Upper lobe of left lung (tissue), 4 donors: ENCODE data around the gene BPIFB2.

Source experiments
- POLR2AphosphoS5 ChIP-seq, 2 donors: sonication (generic); formaldehyde crosslinking; IDR thresholded peaks; one replicate each; pipeline ENCODE4 v1.5.1; 2017; ENCODE audit warnings: antibody characterized with exemption in 2 of 2
- TF ChIP-seq, protein P1 (sequence below), 6 experiments: fragments of 450-650 bp in 4 of 6; fragments of 200-600 bp in 2 of 6; sonication (generic) in 2 of 6; IDR thresholded peaks; one replicate each; pipeline ENCODE4 v1.5.1; 2016 to 2019; ENCODE audit warnings: antibody characterized with exemption in 6 of 6

DNA sequence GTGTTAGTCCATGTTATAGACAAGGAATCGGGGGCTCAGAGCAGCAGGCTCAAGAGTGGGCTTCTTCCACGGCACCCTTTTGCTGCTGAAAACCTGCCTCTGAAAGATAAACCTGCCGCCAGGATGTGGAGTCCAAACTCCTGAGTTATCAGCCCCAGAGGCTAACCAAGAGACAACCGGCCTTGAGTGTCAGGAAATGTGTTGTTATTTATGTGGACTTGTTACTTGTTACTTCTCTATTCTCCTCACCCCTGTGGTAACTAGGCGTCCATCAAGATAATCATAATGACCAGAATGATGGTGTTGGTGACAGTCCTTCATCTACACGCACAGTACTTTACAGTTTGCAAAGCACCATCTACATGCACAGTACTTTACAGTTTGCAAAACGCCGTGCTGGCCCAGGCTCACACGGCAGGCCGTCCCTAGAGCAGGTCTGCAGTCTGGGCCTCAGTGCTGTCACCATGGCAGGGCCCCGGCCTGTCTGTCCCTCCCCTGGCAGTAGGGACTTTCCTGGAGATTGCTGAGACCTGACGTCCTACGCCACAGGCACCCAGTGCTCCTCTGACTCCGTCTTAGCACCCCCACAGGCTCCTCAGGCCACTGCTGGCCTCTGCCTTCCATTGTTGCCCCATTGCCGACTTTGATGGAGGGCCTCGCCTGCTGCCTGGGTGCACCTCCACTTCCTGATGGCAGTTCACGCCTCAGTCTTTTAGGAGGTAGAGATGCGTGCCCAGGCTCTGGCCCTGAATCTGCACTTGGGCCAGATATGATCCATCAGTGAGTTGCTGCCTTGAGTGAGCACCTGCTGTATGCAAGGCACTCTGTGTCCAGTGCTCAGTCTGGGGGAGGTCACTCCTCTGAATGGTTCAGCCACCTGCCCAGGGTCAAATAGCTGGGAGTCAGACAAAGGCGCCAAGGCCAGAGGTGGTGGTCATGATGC lies 62.9 kb downstream of the BPIFB2 start:
- no peak for TF ChIP-seq POLR2AphosphoS5 (IDR thresholded peaks at IDR 0.05)
- TF ChIP-seq, protein P1, sequence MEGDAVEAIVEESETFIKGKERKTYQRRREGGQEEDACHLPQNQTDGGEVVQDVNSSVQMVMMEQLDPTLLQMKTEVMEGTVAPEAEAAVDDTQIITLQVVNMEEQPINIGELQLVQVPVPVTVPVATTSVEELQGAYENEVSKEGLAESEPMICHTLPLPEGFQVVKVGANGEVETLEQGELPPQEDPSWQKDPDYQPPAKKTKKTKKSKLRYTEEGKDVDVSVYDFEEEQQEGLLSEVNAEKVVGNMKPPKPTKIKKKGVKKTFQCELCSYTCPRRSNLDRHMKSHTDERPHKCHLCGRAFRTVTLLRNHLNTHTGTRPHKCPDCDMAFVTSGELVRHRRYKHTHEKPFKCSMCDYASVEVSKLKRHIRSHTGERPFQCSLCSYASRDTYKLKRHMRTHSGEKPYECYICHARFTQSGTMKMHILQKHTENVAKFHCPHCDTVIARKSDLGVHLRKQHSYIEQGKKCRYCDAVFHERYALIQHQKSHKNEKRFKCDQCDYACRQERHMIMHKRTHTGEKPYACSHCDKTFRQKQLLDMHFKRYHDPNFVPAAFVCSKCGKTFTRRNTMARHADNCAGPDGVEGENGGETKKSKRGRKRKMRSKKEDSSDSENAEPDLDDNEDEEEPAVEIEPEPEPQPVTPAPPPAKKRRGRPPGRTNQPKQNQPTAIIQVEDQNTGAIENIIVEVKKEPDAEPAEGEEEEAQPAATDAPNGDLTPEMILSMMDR (IDR thresholded peaks at IDR 0.05) = no peak
